GM12878 (cell line): Measurements from ENCODE around the gene FRAS1. TPM values are rescaled to one million over a fixed set of nuclear protein-coding genes. Genes with fewer than 3 reads are reported as not detected.

ENCODE experiments used
- ATAC-seq: fragments of 200-7000 bp; cut with Tn5 transposase; 3 replicates; pipeline ENCODE4 v1.9.1; 2020; ENCODE audit warnings: mild to moderate bottlenecking, moderate library complexity
- BruUV-seq: library from RNA; stranded (reverse); fragments of 400-500 nt; replicated peaks from 2 replicates; lab custom pipeline; 2021; lab: Mats Ljungman, UMichigan
- CTCF ChIA-PET: fragments of 300-600 bp; sonication (Branson Sonifier 250); formaldehyde crosslinking; extraction: SDS; loops from one replicate; lab custom pipeline; 2021; ENCODE audit warnings: inconsistent platforms; lab: Yijun Ruan, JAX
- POLR2A ChIA-PET: fragments of 350-600 bp; formaldehyde crosslinking; extraction: SDS; loops from one replicate; lab custom pipeline; 2021; ENCODE audit warnings: inconsistent platforms; lab: Charles Lee
- RAD21 ChIA-PET: fragments of 300-600 bp; sonication (Branson Sonifier 250); formaldehyde crosslinking; loops from one replicate; lab custom pipeline; 2023; ENCODE audit warnings: antibody characterized with exemption; ENCODE audit not compliant: unreplicated experiment; lab: Charles Lee
- SMC1A ChIA-PET: fragments of 300-600 bp; sonication (Branson Sonifier 250); formaldehyde crosslinking; loops from one replicate; lab custom pipeline; 2023; ENCODE audit not compliant: unreplicated experiment, uncharacterized antibody; lab: Charles Lee
- DNase-seq: peaks from one replicate; pipeline ENCODE4 v3.0.0-alpha.2; 2011; ENCODE audit warnings: low read depth, low spot score
- FAIRE-seq: peaks from 3 replicates; lab custom pipeline; 2011; peaks lifted over from hg19 to GRCh38; lab: Jason Lieb, UNC
- H2AFZ ChIP-seq: 2 replicates; pipeline ENCODE4 v1.6.0; 2011; ENCODE audit warnings: low read depth, low read length, control low read depth; ENCODE audit not compliant: control insufficient read depth
- H3K27ac ChIP-seq: 2 replicates; pipeline ENCODE4 v1.5.1; 2011; ENCODE audit warnings: control low read depth; ENCODE audit not compliant: control insufficient read depth, insufficient read depth
- H3K27me3 ChIP-seq, 2 experiments: replicated peaks in 1 of 2; 2 replicates each; pipeline versions ENCODE4 v1.6.0 to v1.6.1; 2011; ENCODE audit warnings: low read length in 1 of 2; ENCODE audit not compliant: control insufficient read depth in 2 of 2, insufficient read depth in 2 of 2
- H3K36me3 ChIP-seq, 2 experiments: 2 replicates each; pipeline ENCODE4 v1.5.1; 2011; ENCODE audit warnings: low read length in 1 of 2; ENCODE audit not compliant: control insufficient read depth in 2 of 2, insufficient read depth in 2 of 2
- H3K4me1 ChIP-seq: 2 replicates; pipeline ENCODE4 v1.6.1; 2011; ENCODE audit warnings: mild to moderate bottlenecking, low read length, moderate library complexity, mixed read lengths; ENCODE audit not compliant: control insufficient read depth, insufficient read depth
- H3K4me2 ChIP-seq: 2 replicates; pipeline ENCODE4 v1.6.0; 2011; ENCODE audit warnings: control low read depth; ENCODE audit not compliant: control insufficient read depth, insufficient read depth
- H3K4me3 ChIP-seq: fragments of 200-600 bp; sonication (generic); 2 replicates; pipeline ENCODE4 v1.5.1; 2016
- H3K79me2 ChIP-seq: 2 replicates; pipeline ENCODE4 v1.6.0; 2011; ENCODE audit warnings: low read length; ENCODE audit not compliant: control insufficient read depth, insufficient read depth
- H3K9ac ChIP-seq: 2 replicates; pipeline ENCODE4 v1.8.0; 2011; ENCODE audit warnings: low read length, control low read depth, mixed read lengths; ENCODE audit not compliant: control insufficient read depth, insufficient read depth
- H3K9me3 ChIP-seq: replicated peaks from 3 replicates; pipeline ENCODE4 v1.5.1; 2011; ENCODE audit warnings: mild to moderate bottlenecking, low read length; ENCODE audit not compliant: control insufficient read depth, insufficient read depth
- H4K20me1 ChIP-seq: 2 replicates; pipeline ENCODE4 v1.6.0; 2011; ENCODE audit not compliant: control insufficient read depth, insufficient read depth
- CHD2 ChIP-seq: IDR thresholded peaks from 2 replicates; pipeline ENCODE4 v1.6.1; 2011; ENCODE audit warnings: low read depth, low read length, improper control_type of control experiment, borderline replicate concordance
- CREB1 ChIP-seq: IDR thresholded peaks from 2 replicates; pipeline ENCODE4 v1.6.1; 2012; ENCODE audit warnings: low read depth, mild to moderate bottlenecking, inconsistent platforms
- MTA2 ChIP-seq: fragments of 450-650 bp; IDR thresholded peaks from 2 replicates; pipeline ENCODE4 v1.6.1; 2016; ENCODE audit warnings: low read depth, mild to moderate bottlenecking, moderate library complexity
- MTA3 ChIP-seq: IDR thresholded peaks from 2 replicates; pipeline ENCODE4 v1.6.1; 2012; ENCODE audit warnings: low read length, inconsistent platforms, borderline replicate concordance
- NFIC ChIP-seq: IDR thresholded peaks from 2 replicates; pipeline ENCODE4 v1.6.1; 2012; ENCODE audit warnings: low read depth, mild to moderate bottlenecking, inconsistent platforms, low read length, moderate library complexity
- NFYA ChIP-seq: IDR thresholded peaks from 2 replicates; pipeline ENCODE4 v1.6.1; 2011; ENCODE audit warnings: low read depth, mild to moderate bottlenecking, low read length, improper control_type of control experiment, borderline replicate concordance
- NRF1 ChIP-seq: conservative IDR thresholded peaks from 2 replicates; pipeline ENCODE4 v1.6.1; 2011; ENCODE audit warnings: mild to moderate bottlenecking, low read depth, low read length, improper control_type of control experiment
- POLR2A ChIP-seq: IDR thresholded peaks from 2 replicates; pipeline ENCODE4 v1.6.1; 2011; ENCODE audit warnings: low read depth, mild to moderate bottlenecking, low read length
- POLR2AphosphoS2 ChIP-seq: IDR thresholded peaks from 2 replicates; pipeline ENCODE4 v1.6.1; 2011; ENCODE audit warnings: low read depth, mild to moderate bottlenecking, low read length, improper control_type of control experiment, moderate library complexity
- STAT3 ChIP-seq: IDR thresholded peaks from 2 replicates; pipeline ENCODE4 v1.6.1; 2011; ENCODE audit warnings: low read depth, low read length, improper control_type of control experiment
- TCF7 ChIP-seq: IDR thresholded peaks from 2 replicates; pipeline ENCODE4 v1.6.1; 2014; ENCODE audit warnings: antibody characterized with exemption, borderline replicate concordance
- WGBS: methylation state at CpG from one replicate; pipeline ENCODE4 v1.1.6; 2016; ENCODE audit warnings: low lambda C conversion rate; ENCODE audit not compliant: insufficient replicate concordance, insufficient coverage; ENCODE audit errors: missing lambda C conversion rate; 5-methylcytosine and 5-hydroxymethylcytosine counted together
- in situ Hi-C: fragments of 300-500 bp; cut with MboI; formaldehyde crosslinking; loops from 9 replicates; pipeline ENCODE4 v1.14.3; 2018; ENCODE audit warnings: mixed read lengths
- intact Hi-C: fragments of 100-400 bp; cut with micrococcal nuclease; formaldehyde crosslinking; loops from one replicate; pipeline ENCODE4 v1.14.2; 2022; ENCODE audit not compliant: unreplicated experiment
- polyA plus RNA-seq, 11 experiments: library from polyadenylated mRNA; depleted of rRNA in 4 of 11; unstranded in 6 of 11; stranded (reverse) in 5 of 11; fragments of >200 nt; fragmentation: Nextera tagmentation in 4 of 11; fragmentation: Illumina TruSeq in 1 of 11; extraction: Ambion mirVana in 4 of 11; extraction: Trizol in 1 of 11; gene quantifications; 1 replicate in 1 of 11; 2 replicates in 10 of 11; pipeline versions ENCODE4 v1.2.1 to v1.2.3, GENCODE V29; 2011 to 2016; ENCODE audit warnings: inconsistent platforms in 2 of 11, missing spikeins in 2 of 11, low read depth in 1 of 11
- total RNA-seq, 4 experiments: library from RNA; depleted of rRNA in 3 of 4; stranded (reverse); fragments of >200 nt in 3 of 4; fragmentation: Illumina TruSeq in 1 of 4; extraction: Trizol in 1 of 4; gene quantifications; 2 replicates each; pipeline versions ENCODE4 v1.2.1 to v1.2.3, GENCODE V29; 2013 to 2021
- TF ChIP-seq, protein P1 (sequence below): fragments of 450-650 bp; conservative IDR thresholded peaks from 2 replicates; pipeline ENCODE4 v1.6.1; 2017; ENCODE audit warnings: mild to moderate bottlenecking, moderate library complexity
- TF ChIP-seq, protein P2 (sequence below): fragments of 450-650 bp; formaldehyde crosslinking; IDR thresholded peaks from 2 replicates; pipeline ENCODE4 v1.4.0; 2020; ENCODE audit warnings: mild to moderate bottlenecking, moderate library complexity

FRAS1 gene
- total and polyA plus RNA-seq, 10 of the 15 experiments (the other 5 are each of a cell fraction or from before 2014, with no cell fraction given), result 0.08 to 11.7 (median 0.20) TPM

DNA sequence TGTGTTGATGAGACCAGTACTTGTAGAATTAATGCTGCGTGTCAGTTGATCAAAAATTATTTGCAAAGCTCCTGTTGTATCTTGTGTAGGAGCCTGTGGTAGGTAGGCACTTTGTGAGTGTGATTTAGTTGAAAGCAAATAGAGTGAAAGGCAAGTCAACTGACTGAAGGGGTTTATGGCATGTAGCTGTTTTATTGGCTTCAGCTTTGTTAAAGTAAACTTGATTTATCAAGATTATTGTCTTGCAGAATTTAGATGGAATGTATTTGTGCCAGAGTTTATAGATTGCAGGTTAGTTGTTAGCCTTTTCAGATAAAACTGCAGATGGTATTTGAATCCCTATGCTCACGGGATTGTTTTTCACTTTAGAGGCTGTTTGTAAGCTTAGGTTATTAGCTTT, 128.0 kb downstream of the FRAS1 start:
- RAD21 ChIA-PET, result interaction anchor here (1.0 to 5.5 kb wide), 6 partner anchors 14 to 128 kb away, joined by 3 to 40 read pairs (median 11); partner anchors contain the start of gene FRAS1
- Histone ChIP-seq H3K79me2 (no peaks in the 10 kb centered on the region), H3K36me3 (no peaks in the 10 kb centered on the region), H3K4me2 (no peak overlapping the region), H3K4me1 (no peaks in the 10 kb centered on the region), H3K9ac (no peak overlapping the region), H3K27ac (no peak overlapping the region), H3K4me3 (no peak overlapping the region)
- DNase-seq (no peak), FAIRE-seq (no peak)
- intact Hi-C loops, result no loop called here
- in situ Hi-C loops, result loop anchor here (10.0 kb wide), 1 partner anchor 60 kb away; no protein-coding TSS in a partner anchor
- TF ChIP-seq NFYA (no peak), NFIC (no peak), MTA2 (no peak), POLR2AphosphoS2 (no peak), CREB1 (no peak), POLR2A (no peak), TCF7 (no peak), STAT3 (no peak), CHD2 (no peak), MTA3 (no peak), NRF1 (no peak)
- TF ChIP-seq, protein P1, sequence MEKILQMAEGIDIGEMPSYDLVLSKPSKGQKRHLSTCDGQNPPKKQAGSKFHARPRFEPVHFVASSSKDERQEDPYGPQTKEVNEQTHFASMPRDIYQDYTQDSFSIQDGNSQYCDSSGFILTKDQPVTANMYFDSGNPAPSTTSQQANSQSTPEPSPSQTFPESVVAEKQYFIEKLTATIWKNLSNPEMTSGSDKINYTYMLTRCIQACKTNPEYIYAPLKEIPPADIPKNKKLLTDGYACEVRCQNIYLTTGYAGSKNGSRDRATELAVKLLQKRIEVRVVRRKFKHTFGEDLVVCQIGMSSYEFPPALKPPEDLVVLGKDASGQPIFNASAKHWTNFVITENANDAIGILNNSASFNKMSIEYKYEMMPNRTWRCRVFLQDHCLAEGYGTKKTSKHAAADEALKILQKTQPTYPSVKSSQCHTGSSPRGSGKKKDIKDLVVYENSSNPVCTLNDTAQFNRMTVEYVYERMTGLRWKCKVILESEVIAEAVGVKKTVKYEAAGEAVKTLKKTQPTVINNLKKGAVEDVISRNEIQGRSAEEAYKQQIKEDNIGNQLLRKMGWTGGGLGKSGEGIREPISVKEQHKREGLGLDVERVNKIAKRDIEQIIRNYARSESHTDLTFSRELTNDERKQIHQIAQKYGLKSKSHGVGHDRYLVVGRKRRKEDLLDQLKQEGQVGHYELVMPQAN, result no peak
- TF ChIP-seq, protein P2, sequence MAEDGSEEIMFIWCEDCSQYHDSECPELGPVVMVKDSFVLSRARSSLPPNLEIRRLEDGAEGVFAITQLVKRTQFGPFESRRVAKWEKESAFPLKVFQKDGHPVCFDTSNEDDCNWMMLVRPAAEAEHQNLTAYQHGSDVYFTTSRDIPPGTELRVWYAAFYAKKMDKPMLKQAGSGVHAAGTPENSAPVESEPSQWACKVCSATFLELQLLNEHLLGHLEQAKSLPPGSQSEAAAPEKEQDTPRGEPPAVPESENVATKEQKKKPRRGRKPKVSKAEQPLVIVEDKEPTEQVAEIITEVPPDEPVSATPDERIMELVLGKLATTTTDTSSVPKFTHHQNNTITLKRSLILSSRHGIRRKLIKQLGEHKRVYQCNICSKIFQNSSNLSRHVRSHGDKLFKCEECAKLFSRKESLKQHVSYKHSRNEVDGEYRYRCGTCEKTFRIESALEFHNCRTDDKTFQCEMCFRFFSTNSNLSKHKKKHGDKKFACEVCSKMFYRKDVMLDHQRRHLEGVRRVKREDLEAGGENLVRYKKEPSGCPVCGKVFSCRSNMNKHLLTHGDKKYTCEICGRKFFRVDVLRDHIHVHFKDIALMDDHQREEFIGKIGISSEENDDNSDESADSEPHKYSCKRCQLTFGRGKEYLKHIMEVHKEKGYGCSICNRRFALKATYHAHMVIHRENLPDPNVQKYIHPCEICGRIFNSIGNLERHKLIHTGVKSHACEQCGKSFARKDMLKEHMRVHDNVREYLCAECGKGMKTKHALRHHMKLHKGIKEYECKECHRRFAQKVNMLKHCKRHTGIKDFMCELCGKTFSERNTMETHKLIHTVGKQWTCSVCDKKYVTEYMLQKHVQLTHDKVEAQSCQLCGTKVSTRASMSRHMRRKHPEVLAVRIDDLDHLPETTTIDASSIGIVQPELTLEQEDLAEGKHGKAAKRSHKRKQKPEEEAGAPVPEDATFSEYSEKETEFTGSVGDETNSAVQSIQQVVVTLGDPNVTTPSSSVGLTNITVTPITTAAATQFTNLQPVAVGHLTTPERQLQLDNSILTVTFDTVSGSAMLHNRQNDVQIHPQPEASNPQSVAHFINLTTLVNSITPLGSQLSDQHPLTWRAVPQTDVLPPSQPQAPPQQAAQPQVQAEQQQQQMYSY, result no peak
- TF ChIP-seq, all 136 proteins: peak for 0
- SMC1A ChIA-PET, result interaction anchor here (0.8 to 7.2 kb wide), 13 partner anchors 11 to 126 kb away, joined by 3 to 76 read pairs (median 4); no protein-coding TSS in a partner anchor
- CTCF ChIA-PET, result interaction anchor here (1.4 to 5.5 kb wide), 4 partner anchors 14 to 125 kb away, joined by 3 to 29 read pairs (median 12); no protein-coding TSS in a partner anchor
- no TSS peak for BruUV-seq
- 57% methylated on average over 2 of the region's 2 CpGs for WGBS
- no peak for ATAC-seq
- POLR2A ChIA-PET, result interaction anchor here (0.9 to 1.7 kb wide), 3 partner anchors 12 to 14 kb away, joined by 3 to 6 read pairs (median 3); no protein-coding TSS in a partner anchor
- Histone ChIP-seq H4K20me1 (no peaks in the 10 kb centered on the region), H3K9me3 (no peaks in the 10 kb centered on the region), H2AFZ (no peak overlapping the region), H3K27me3 (no peaks in the 10 kb centered on the region)
